Measurements from ENCODE around the gene FGF4. TPM values are rescaled to one million over a fixed set of nuclear protein-coding genes. Genes with fewer than 3 reads are reported as not detected.
"Not testable (repeated sequence)": the region's sequence is repeated elsewhere in the genome, so short reads cannot be mapped to it uniquely, and the experiment has no call there.

Gene FGF4
- total RNA-seq, 1 donor from 2014 or later, result not detected

GRCh38 chr11:69774354-69775162, 583 bp downstream of the FGF4 start:
- TF ChIP-seq CTCF (conservative IDR thresholded peaks at IDR 0.05; ENCODE audit: low read depth, low read length), result no peak
- H3K4me3 ChIP-seq (ENCODE audit: low read depth, low read length), result no peak overlapping the region
- no peak for DNase-seq (ENCODE audit: low read depth)

GRCh38 chr11:69773626-69774353, 1.4 kb downstream of the FGF4 start:
- no peak overlapping the region for H3K4me3 ChIP-seq (ENCODE audit: low read depth, low read length)
- DNase-seq (ENCODE audit: low read depth), result no peak

GRCh38 chr11:69771466-69771865, 3.7 kb downstream of the FGF4 start:
- TF ChIP-seq CTCF (conservative IDR thresholded peaks at IDR 0.05; ENCODE audit: low read depth, low read length), result no peak
- DNase-seq (ENCODE audit: low read depth), result no peak
- no peak overlapping the region for H3K4me3 ChIP-seq (ENCODE audit: low read depth, low read length)

More at GRCh38 chr11:69773626-69774353, 1.4 kb downstream of the FGF4 start:
- no peak for TF ChIP-seq CTCF (conservative IDR thresholded peaks at IDR 0.05; ENCODE audit: low read depth, low read length)

- no peak overlapping the region for H3K4me3 ChIP-seq (ENCODE audit: low read depth, low read length)
- no peak for TF ChIP-seq CTCF (conservative IDR thresholded peaks at IDR 0.05; ENCODE audit: low read depth, low read length)
- no peak for DNase-seq (ENCODE audit: low read depth)
These were observed 4.6 kb downstream of the FGF4 start for GRCh38 chr11:69770540-69770939.

DNA sequence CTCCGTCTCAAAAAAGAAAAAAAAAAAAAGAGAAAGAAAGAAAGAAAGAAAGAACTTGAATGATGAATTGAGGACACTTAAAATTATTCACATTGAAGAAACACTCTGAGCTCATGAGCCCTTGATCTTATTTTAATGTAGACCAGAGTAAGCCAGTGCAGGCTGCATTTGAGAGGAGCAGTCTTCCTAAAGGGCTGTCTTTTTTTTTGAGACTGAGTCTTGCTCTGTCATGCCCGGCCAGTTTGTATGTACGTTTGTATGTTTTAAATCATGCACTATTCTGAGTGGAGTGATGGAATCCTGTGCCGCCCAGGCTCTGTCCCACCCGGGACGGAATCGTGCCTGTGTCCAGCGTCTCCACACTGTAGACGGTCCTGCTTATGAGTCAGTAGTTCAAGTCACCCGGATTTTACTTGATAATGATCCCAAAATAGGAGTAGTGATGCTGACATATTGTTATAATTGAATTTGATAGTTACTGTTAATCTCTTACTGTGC, 9.6 kb downstream of the FGF4 start:
- no peak for TF ChIP-seq CTCF (conservative IDR thresholded peaks at IDR 0.05; ENCODE audit: low read depth, low read length)
- no peak overlapping the region for H3K4me3 ChIP-seq (ENCODE audit: low read depth, low read length)
- DNase-seq (ENCODE audit: low read depth), result no peak

DNA sequence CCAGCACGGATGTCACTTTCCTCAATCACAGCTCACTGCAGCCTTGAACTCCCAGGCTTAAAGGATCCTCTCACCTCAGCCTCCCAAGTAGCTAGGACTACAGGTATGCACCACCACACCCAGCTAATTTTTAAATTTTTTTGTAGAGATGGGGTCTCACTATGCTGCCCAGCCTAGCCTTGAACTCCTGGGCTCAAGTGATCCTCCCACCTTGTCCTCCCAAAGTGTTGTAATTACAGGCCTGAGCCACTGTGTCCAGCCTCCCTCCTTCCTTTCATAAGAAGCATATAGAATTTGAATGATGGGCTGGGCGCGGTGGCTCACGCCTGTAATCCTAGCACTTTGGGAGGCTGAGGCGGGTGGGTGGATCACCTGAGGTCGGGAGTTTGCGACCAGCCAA, 10.2 kb downstream of the FGF4 start:
- not testable (repeated sequence) for H3K4me3 ChIP-seq (ENCODE audit: low read depth, low read length); DNase-seq (ENCODE audit: low read depth)

DNA sequence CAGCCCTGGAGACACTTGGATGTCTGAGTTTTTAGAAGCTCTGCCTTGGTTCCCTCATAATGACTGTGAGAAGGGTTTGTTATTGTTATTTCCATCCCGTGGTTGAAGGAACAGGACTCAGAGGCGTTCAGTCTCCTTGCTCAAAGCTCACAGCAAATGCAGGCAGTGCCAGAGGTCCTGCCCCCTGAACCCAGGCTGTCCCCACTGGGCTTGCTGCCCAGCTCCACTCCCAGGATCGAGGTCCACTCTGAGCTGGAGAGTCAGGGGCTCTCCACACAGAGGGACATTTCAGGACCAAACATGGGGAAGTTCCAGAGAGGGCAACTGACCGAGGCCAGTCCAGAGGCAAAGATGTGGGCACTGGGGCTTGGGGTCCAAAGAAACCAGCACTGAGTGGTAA, 14.8 kb downstream of the FGF4 start:
- no peak for TF ChIP-seq CTCF (conservative IDR thresholded peaks at IDR 0.05; ENCODE audit: low read depth, low read length)
- no peak overlapping the region for H3K4me3 ChIP-seq (ENCODE audit: low read depth, low read length)
- DNase-seq (ENCODE audit: low read depth), result no peak

All from epithelial cell of proximal tubule (primary cell).